ENCODE measurements around the gene MAGI2.

MAGI2 gene

DNA sequence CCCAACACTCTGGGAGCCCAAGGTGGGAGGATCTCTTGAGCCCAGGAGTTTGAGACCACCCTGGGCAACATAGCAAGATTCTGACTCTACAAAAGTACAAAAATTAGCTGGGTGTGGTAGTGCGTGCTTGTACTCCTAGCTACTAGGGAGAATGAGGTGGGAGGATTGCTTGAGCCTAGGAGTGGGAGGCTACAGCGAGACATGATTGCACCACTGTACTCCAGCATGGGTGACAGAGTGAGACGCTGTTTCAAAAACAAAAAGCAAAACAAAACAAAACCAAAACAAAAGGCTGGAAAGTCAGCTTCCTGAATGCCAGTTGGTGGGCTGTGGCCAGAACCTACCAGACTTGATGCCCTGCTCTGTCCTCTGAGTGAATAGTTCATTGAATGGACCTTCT is 1412.0 kb downstream of the MAGI2 start:
- no peak for DNase-seq

DNA sequence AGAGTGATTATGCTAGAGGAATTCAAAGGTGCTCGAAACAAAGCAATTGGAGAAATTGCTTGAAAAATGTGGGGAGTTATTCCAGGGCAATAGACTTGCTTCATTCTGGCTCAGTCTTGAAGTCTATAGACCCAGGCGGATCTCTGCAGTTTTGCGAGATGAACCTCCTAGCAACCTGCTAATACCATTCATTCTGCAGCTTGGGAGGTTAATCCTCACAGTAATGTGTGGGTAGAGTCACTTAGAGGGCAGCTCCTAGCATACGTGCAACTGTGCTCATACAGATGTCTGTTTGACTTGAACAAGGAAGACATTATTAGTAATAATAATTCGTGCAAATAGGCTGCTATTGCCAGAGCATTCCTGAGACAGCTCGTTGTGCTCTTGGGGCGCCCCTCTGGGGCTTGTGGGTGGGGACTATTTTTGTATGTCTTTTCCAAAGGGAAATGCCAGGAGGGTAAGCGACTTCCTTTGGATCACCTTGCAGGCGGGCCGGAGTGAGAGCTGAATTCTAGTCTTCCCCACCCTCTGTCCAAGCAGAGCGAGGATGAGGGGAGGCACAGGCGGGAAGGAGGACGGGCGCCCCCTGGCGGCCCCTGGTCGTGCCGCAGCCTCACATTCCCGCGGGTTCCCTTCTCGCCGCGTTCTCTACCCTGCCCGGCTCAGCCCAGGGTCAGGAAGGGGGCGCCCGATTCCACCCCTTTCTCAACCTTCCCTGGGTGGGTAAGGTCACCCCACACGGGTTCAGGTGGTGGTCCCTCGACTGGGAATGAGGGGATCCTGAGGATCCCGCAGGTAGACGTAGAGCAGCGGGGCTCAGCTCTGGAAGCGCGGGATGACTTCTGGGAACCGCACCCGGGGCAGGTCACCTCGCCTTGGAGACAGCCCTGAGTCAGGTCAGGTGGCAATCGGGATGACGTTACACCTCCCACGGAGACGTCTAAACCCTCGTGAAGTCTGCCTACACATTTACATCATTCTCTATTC is 1413.4 kb downstream of the MAGI2 start:
- no peak for DNase-seq

DNA sequence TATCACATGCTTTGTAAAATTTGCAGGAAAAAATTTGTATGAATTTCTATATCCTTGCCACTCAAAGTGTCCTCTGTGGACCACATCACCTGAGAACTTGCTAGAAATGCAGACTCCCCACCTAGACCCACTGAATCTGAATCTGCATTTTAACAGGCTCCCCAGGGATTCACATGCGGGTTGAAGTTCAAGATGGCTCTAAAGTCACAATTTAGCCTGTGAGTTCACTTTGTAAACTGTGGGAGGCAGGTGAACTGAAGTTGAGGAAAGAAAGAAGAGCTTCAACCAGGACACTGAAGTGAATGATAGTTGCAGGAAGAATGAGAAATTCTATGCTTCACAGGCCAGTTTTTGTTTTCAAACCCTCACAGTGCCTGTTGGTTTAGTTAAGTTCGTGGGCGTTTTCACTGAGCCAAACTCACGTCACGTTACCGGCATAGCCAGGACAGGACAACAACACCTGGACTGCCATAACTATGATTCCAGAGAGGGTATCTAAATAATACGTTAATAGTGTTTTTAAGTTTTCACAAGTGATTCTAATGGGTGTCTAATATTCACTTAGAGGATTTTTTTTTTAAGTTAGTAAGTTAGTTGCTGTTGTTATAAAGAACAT is 1414.9 kb downstream of the MAGI2 start:
- DNase-seq: no peak

DNA sequence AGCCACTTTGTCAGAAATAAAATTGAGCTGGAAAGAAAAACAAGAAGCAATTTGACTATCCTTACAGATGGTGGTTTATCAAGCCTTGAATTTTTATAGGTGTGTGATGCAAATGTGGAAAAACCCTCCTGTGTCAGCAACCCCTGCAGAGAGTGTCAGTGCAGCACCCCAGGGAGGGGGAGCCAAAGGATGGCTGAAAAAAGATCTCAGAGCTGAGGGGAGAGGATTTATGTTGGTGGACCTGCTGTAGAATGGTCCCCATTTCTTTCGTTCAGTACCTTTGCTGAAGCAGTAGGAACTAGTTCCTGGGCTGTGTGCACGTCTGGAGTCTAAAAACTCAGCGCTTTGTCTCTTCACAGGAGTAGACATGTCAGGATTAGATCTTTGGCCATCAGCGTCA is 1415.9 kb downstream of the MAGI2 start:
- DNase-seq: no peak

DNA sequence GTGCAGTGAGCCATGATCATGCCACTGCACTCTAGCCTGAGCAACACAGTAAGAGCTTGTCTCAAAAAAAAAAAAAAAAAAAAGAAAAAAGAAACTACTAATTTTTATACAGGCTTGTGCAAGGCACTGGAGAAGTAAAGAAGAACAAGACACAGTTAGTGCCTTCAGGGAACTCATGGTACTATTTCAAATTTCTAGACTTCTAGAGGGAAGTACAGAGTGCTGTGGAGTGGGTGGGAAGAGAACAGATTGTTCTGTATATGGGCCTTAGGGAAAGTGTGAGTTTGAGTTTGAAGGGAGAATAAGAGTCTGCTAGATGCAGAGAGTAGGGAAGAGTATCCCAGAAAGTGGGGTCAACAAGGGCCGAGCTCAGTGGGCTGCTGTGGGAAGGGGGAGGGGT is 1420.1 kb downstream of the MAGI2 start:
- no peak for DNase-seq

DNA sequence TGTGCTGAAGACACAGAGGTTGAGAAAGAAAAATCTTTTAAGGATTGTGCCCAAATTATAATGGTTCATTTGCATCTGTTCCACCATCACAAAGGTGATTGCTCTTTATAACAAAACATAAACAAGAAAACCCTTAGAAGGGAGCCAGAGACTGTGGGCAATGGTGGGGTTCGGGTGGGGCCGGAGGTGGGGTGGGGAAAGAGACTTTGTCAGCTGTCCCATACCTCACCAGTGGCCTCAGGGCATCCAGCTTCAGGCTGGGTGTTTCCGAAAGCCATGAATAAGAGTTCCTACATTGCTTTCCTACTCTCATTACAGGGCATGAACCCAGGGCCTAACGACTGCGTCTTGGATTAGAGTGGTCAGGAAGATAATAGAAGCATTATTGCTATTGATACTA is 1427.0 kb downstream of the MAGI2 start:
- DNase-seq: no peak

DNA sequence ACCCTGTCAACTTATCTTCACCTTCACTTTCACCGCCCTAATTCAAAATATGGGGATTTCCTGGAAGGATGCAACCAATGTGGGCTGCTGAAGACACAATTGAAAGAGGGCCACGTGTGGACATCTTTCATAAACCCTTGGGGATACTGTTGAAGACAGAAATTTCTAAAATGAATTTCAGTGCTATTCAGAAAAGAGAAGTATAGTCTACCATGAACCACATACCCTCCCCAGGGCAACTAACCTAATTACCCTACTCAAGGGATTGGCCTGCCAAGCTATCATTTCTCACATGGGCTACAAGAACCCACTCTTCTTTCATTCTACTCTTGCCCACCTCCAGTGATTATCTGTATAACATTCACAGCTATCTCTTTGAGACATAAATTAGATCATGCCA is 1428.9 kb downstream of the MAGI2 start:
- DNase-seq: no peak

DNA sequence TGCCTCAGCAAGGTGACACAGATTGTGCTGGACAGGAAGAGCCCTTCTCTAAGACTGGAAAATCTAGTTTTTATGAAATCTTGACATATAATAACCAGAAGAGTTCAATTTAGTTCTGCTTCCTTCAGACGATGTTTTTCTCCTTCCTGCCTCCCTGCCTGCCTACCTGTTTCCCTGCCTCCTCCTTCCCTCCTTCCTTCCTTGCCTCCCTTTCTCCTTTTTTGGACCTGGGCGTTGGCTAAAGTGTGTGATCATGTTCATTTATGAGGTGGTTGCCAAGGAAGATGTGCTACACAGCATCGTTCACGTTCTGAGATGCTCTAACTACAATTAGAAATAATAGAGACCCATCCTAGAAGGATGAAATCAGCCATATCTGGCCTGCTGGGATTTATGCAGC is 1430.3 kb downstream of the MAGI2 start:
- no peak for DNase-seq

DNA sequence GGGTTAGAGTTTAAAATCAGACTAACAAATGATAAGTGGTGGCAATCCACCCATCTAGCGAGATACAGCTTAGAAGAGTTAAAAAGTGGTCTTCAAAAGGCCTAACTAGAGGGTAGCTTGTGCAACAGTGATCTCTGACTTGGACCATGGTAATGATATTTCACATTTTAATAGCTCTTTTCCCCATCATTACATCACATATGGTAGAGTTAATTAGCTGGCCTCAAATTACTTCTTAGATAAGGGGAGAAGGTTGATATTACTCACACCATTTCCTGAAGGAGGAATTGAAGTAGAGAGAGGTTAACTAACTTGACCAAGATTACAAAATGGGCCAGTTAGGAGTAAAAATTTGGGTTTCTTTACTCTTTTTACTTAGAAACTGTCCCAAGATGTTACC is 1431.3 kb downstream of the MAGI2 start:
- no peak for DNase-seq

DNA sequence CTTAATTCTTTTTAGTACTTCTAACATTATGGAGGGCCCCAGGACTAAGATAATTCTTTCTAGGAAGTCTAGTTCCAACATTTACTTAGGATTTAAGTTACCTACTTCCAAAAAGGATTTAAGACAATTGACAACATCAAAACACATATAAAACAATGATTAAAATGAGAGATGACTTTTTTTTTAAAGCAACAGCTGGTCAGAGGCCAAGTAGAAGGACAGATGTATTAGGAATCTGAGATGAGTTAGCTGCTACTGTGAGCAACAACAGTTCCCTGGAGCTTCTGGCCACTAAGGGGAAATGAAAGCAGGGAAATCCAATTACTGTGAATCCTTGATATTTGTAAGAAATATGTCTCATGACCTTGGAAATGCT is 1432.6 kb downstream of the MAGI2 start:
- no peak for DNase-seq

DNA sequence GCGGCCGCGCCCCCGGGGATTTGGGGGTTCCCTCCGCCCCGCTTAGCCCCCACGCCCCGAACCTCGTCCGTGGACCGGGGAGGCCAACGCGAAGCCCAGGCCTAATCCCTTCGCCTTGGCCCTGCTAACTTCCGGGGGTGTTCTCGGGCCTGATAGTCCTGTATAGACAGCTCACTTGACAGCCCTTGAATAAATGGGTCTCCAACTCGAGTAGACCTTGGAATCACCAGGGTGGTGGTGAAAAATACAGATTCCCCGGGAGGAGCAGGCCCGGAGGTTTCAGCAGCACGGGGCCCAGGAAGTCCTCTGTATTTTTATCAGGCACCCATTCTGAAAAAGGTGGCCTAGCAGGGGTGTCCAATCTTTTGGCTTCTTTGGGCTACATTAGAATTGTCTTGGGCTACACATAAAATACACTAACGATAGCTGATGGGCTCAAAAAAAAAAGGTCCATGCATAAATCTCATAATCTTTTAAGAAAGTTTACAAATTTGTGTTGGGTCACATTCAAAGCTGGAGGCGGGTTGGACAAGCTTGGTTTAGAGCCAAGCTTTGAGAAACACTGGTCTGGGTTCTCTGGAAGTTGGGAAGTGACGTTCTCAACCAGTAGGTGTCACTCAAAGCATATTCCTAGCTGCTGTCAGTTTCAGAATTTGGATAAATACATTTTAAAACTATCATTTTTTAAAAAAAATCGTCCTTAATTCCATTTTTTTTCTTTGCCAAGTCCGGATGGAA is 1433.2 kb downstream of the MAGI2 start:
- DNase-seq: peak; percentile 66

DNA sequence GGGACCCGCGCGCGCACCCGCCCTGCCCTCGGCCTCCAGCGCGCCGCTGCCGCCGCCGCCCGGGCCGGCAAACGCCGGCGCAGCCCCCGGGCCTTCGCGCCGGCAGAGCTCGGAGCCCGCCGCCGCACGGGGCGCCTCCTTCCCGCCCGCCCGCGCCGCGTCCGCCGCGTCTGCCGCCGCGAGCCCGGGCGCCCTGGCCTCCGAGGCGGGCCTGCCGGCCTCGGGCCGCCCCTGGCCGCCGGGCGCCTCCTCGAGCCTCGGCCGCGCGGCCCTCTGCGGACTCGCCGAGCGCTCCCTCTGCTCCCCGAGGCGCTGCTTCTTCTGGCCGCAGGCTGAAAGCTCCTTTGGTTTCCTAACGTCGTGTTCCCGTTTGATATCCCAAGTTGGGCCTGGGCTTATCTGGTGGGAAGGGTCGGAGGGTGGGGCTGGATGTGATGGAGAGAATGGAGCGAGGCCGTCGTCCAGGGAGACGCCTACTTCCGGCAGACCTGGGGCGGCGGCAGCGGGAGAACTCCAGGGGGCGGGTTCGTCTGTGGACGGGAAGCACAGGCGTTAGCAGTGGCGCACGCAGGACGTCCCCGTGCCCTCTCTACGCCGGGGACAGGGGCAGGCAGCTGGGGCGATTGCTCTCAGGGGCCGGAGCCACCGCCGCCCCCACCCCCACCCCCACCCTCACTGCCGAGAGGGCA is 1433.9 kb downstream of the MAGI2 start:
- DNase-seq: peak; percentile 94

DNA sequence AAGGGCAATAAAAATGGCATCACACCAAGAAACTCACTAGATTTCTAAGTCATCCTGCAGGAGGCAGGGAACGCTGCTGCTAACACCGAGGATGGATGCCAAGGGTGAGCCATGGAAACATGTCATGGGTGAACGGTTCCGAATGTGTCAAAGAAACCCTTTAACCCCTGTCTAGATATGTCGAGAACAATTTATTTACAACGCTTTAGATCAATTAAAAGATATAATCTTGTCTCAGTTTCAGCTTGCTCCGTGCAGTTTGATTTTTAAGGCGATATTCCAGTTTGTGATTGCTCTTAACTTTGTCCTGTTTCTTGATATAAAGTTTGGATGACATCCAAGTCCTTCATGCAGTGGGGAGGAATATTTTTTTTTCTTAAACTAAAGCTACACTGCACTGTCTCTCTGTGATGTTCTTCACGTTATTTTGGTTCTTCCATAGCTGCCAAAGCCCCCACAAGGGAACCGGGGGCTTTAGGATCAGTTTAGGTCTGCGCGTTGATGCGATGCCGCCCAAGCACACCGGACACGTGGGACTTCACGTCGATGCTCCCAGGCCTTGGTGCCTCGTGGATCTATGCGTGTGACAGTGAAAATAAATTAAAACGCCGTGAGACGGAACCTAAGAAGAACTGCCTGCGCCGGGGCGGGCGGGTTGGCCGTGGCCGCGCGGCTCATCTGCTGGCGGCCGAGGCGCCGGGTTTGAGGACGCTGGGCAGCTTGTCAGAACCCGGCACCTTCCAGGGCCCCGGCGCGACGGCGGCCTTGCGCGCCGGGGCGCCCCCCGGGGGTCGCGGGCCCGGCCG is 1434.6 kb downstream of the MAGI2 start:
- DNase-seq: no peak

DNA sequence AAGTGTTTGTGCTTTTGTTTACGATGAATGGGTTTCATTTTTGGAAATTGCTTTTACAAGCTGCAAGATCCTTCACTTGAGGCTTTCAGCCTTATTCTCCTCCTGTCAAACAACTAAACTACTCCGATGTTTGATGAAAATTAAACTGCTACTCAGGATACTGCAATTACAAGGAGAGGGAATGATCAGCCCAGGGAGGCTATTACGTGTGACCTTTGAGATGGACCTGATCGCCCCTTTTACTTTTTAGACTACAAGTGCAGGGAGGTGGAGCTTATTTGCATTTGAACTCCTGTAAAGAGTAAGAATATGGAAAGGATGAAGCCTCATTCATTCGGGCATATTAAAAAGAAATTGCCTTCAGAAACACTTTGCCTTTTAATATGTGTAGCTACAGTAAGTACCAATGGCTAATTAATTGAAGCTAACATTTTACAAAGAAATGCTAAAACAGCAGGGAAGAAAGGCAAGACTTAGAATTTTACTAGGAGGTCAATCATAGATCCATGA is 1435.8 kb downstream of the MAGI2 start:
- DNase-seq: no peak

DNA sequence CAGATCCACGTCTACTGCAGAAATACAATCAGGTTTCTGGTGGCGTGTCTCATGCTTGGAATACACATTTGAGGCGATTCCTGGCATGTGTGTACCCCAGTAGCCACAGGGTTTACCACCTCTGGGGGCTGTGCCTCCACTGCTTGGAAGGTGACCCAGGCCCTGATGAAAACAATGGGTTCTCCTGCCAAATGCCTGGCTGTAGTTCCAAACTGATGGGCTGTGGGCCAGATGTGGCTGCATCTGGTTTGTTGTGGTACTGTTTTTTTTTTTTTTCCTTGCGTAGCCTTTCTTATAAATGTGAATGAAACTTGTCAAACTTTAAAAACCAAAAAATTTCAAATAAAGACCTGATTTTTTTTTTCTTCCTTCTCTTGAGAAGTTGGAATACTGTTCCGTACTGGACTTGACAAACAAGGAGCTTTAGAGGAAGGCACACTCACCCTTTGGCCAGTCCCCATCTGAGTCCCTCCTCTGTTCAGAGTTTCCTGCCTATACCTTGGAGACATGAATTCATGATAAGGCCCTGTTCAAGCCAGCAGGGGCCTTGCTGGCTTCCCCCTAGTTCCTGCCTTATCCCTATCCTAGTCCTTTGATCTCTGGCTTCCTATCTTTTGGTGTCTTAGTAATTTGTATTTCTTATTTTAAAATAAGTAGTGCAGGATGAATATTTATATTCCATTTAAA is 1437.8 kb downstream of the MAGI2 start:
- no peak for DNase-seq

DNA sequence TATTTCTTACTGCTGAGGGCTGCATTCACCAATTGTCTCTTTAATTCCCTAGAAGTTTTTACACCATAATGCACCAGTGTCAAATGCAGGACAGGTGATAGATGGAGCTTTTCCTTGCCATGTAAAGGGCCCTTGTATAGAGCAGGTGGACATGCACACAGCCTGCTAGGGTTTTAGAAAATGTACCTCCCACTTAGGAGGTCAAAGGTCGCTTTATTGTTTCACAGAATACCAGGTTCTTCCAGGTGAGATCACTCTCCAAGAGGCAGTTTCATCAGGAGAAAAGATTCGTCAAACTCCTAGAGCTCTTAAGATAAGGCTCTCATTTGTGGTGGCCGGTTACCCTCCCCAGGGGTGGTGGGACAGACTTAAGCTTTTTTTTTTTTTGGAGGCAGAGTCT is 1439.1 kb downstream of the MAGI2 start:
- no peak for DNase-seq

DNA sequence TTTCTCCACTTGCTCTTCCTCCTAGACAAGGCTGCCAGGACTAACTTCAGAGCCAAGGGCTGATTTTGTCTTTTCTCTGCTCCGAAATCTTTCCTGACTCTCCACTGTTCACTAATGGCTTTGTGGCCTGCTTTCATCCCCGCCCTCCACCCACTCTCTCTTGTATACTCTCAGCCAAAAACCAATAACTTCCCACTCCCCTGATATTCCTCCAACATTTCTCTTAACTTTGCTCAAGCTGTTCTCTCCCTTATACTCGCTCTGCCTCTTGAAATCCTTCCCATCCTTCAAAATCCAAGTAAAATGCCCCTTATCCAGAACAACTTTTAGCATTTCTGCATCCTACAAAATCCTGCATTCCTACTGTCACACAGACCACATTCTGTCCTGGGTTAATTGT is 1440.1 kb downstream of the MAGI2 start:
- no peak for DNase-seq

DNA sequence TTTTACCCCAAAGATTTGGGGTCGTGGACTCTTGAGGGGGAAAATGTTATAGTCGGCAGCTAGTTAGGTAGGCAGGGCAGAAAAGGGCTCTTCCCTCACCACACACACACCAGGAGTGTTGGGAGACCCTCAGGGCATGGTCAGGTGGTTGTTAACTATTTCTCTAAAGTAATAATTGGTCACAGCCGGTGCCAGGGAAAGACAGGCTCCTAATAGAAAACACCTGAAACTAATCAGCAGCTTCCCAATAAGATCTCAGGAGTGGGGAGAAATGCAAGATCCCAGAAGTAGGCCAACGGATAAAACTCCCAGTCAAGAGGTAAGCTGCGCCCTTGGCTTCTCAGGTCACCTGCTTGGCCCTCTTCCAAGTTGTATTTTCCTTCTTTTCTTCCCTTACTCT is 1441.8 kb downstream of the MAGI2 start:
- no peak for DNase-seq

DNA sequence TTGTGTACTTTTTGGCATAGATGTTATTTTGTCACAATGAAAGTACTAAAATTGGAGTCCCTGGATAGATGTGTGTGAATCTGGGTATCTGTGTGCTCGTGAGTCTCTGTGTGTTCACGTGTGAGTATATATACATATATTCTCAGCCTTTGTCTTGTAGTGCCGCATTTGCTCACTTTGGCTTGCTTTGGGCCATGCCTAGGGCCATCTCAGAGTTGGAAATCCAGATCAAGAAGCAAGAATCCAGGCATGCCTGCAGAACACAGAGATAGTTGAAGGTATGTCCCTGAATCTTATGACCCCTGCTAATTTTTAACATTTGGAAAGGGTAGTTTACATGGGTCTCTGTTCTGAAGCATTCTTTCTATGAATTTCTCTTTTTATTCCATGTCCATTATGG is 1446.2 kb downstream of the MAGI2 start:
- no peak for DNase-seq

DNA sequence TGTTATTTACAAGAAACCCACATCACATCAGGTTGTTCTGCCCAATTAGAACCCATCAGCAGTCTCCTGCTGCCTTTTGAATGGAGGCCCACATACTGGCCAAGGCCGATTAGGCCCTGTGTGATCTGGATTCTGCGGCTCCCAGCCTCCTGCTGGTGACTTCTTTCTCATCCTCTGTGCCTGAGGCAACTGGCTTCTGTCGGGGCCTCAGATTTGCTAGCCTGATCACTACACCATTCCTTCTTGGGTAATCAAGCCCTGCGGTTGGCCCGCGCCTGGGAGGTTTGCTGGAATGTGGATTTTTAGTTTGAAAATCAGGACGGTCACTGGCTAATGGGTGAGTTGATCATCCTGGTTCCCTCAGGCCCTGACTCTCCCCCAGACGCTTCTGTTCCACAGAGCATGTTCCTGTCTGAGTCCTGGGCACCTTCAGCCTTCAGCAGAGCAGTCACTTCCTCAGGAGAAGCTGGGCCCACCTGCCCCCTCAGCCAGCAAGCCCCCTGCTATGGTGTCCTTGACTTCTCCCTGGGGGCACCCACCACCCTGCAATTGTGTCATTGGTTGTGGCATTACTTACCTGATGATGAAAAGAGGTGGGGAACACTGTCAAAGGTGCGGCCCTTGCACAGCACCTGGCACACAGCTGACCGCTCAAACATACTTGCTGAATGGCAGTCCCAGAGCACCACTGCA is 1447.3 kb downstream of the MAGI2 start:
- DNase-seq: peak; percentile 88

DNA sequence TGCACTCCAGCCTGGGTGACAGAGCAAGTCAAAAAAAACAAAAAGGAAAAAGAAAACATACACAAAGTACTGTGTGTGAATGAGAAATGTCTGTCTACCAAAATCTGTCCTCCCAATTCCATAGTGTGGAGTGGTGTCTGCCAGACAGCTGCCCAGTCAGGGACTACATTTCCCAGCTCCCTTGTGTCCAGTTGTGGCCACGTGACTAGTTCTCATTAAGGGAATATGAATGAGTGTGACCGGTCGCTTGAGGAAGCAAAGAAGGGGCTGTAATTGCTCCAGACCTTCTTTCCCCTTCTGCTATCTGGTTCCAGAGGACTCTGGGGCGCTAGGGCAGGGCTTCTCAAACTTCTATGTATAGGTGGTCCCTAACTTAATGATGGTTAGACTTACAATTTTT is 1450.8 kb downstream of the MAGI2 start:
- DNase-seq: peak; percentile 15

Data from islet precursor cell (in vitro differentiated cells).